ENCODE measurements around the gene PAQR5. TPM values are rescaled to one million over a fixed set of nuclear protein-coding genes. Genes with fewer than 3 reads are reported as not detected.

PAQR5 gene
- total RNA-seq, 2 donors from 2014 or later: 43.6 to 55.6 TPM

- Mint-ChIP-seq H3K4me3 (no peak overlapping the region), H3K27me3 (ENCODE audit: insufficient read depth) (no peaks in the 10 kb centered on the region), H3K27ac (no peak overlapping the region), H3K9me3 (no peaks in the 10 kb centered on the region), H3K36me3 (ENCODE audit: low read depth) (no peaks in the 10 kb centered on the region), H3K4me1 (peaks cover 57% of the 10 kb centered on the region)
- TF ChIP-seq CTCF (conservative IDR thresholded peaks at IDR 0.05): no peak
- Histone ChIP-seq H3K27ac (ENCODE audit: low read depth, low read length) (no peak overlapping the region), H3K9me3 (ENCODE audit: control insufficient read depth, low read length) (no peaks in the 10 kb centered on the region), H3K27me3 (ENCODE audit: control insufficient read depth, insufficient read depth, low read length, poor library complexity, severe bottlenecking) (no peaks in the 10 kb centered on the region), H3K36me3 (ENCODE audit: control insufficient read depth, insufficient read depth, low read length) (no peaks in the 10 kb centered on the region), H3K4me1 (ENCODE audit: control insufficient read depth, insufficient read depth, low read length) (peaks cover 32% of the 10 kb centered on the region), H3K4me3 (ENCODE audit: low read length) (no peak overlapping the region), H3K9ac (ENCODE audit: extremely low read depth, low read length, poor library complexity, severe bottlenecking) (no peak overlapping the region)
- WGBS, 2 experiments (ENCODE audit: insufficient coverage in 1 of 2, insufficient read length in 1 of 2): 92 to 100% methylated on average over 4 to 9 of the region's 9 CpGs
- no peak for DNase-seq
Observed at GRCh38 chr15:69277316-69277715, 21.4 kb upstream of the PAQR5 start.

GRCh38 chr15:69279636-69280035, 19.1 kb upstream of the PAQR5 start:
- Mint-ChIP-seq H3K9me3 (no peaks in the 10 kb centered on the region), H3K36me3 (ENCODE audit: low read depth) (no peaks in the 10 kb centered on the region), H3K4me3 (no peak overlapping the region), H3K27me3 (ENCODE audit: insufficient read depth) (no peaks in the 10 kb centered on the region), H3K27ac (no peak overlapping the region), H3K4me1 (peaks cover 51% of the 10 kb centered on the region)
- H3K36me3 ChIP-seq (ENCODE audit: control insufficient read depth, insufficient read depth, low read length): no peaks in the 10 kb centered on the region
- DNase-seq: peak; percentile 28
- H3K4me1 ChIP-seq (ENCODE audit: control insufficient read depth, insufficient read depth, low read length): peaks cover 32% of the 10 kb centered on the region
- H3K4me3 ChIP-seq (ENCODE audit: low read length): no peak overlapping the region
- 88 to 98% methylated on average over 4 to 7 of the region's 7 CpGs for WGBS, 2 experiments (ENCODE audit: insufficient coverage in 1 of 2, insufficient read length in 1 of 2)
- no peak overlapping the region for H3K27ac ChIP-seq (ENCODE audit: low read depth, low read length)
- TF ChIP-seq CTCF (conservative IDR thresholded peaks at IDR 0.05): no peak
- H3K27me3 ChIP-seq (ENCODE audit: control insufficient read depth, insufficient read depth, low read length, poor library complexity, severe bottlenecking): no peaks in the 10 kb centered on the region
- H3K9ac ChIP-seq (ENCODE audit: extremely low read depth, low read length, poor library complexity, severe bottlenecking): no peak overlapping the region
- no peaks in the 10 kb centered on the region for H3K9me3 ChIP-seq (ENCODE audit: control insufficient read depth, low read length)

- H3K27me3 Mint-ChIP-seq (ENCODE audit: insufficient read depth): no peaks in the 10 kb centered on the region
- peak overlapping the region; percentile 61 for H3K27ac Mint-ChIP-seq
- 87 to 93% methylated on average over 3 to 5 of the region's 5 CpGs for WGBS, 2 experiments (ENCODE audit: insufficient coverage in 1 of 2, insufficient read length in 1 of 2)
- H3K9me3 ChIP-seq (ENCODE audit: control insufficient read depth, low read length): no peaks in the 10 kb centered on the region
- no peaks in the 10 kb centered on the region for H3K27me3 ChIP-seq (ENCODE audit: control insufficient read depth, insufficient read depth, low read length, poor library complexity, severe bottlenecking)
- no peak overlapping the region for H3K27ac ChIP-seq (ENCODE audit: low read depth, low read length)
- H3K4me3 ChIP-seq (ENCODE audit: low read length): no peak overlapping the region
- no peak for DNase-seq
- no peaks in the 10 kb centered on the region for H3K9me3 Mint-ChIP-seq
- no peaks in the 10 kb centered on the region for H3K36me3 Mint-ChIP-seq (ENCODE audit: low read depth)
- peaks cover 41% of the 10 kb centered on the region for H3K4me1 Mint-ChIP-seq
- H3K36me3 ChIP-seq (ENCODE audit: control insufficient read depth, insufficient read depth, low read length): no peaks in the 10 kb centered on the region
- TF ChIP-seq CTCF (conservative IDR thresholded peaks at IDR 0.05): no peak
- no peak overlapping the region for H3K9ac ChIP-seq (ENCODE audit: extremely low read depth, low read length, poor library complexity, severe bottlenecking)
- H3K4me3 Mint-ChIP-seq: no peak overlapping the region
- peaks cover 26% of the 10 kb centered on the region for H3K4me1 ChIP-seq (ENCODE audit: control insufficient read depth, insufficient read depth, low read length)
Observed at GRCh38 chr15:69280783-69281182, 17.9 kb upstream of the PAQR5 start.
